AG09319 (cell line): ENCODE results near the gene CCDC167.

Experiments
- DNase-seq: peaks from one replicate; pipeline ENCODE4 v3.0.0-alpha.2; 2010; ENCODE audit warnings: low read depth; ENCODE audit errors: extremely low read depth
- CTCF ChIP-seq: IDR thresholded peaks from 2 replicates; pipeline ENCODE4 v1.5.1; 2011; ENCODE audit warnings: low read depth, mild to moderate bottlenecking, inconsistent platforms, low read length, moderate library complexity

CCDC167 gene

GRCh38 chr6:37515712-37516075, 16.0 kb upstream of the CCDC167 start:
- TF ChIP-seq CTCF = no peak
- no peak for DNase-seq

- no peak for TF ChIP-seq CTCF
- no peak for DNase-seq
Observed at GRCh38 chr6:37514837-37515236, 15.1 kb upstream of the CCDC167 start.

- no peak for DNase-seq
- TF ChIP-seq CTCF = no peak
Observed at GRCh38 chr6:37514321-37514771, 14.7 kb upstream of the CCDC167 start.

- no peak for TF ChIP-seq CTCF
- no peak for DNase-seq
Observed at GRCh38 chr6:37513576-37513975, 13.9 kb upstream of the CCDC167 start.

GRCh38 chr6:37513155-37513554, 13.5 kb upstream of the CCDC167 start:
- no peak for DNase-seq
- no peak for TF ChIP-seq CTCF

GRCh38 chr6:37512400-37513011, 12.8 kb upstream of the CCDC167 start:
- no peak for TF ChIP-seq CTCF
- DNase-seq = no peak

GRCh38 chr6:37511910-37512399, 12.3 kb upstream of the CCDC167 start:
- no peak for DNase-seq
- TF ChIP-seq CTCF = no peak
